Caco-2 (cell line): ENCODE results near the gene MTO1. TPM values are rescaled to one million over a fixed set of nuclear protein-coding genes. Genes with fewer than 3 reads are reported as not detected.

ENCODE experiments used
- BruUV-seq: library from RNA; stranded (reverse); fragments of 400-500 nt; replicated peaks from 2 replicates; lab custom pipeline; 2021; lab: Mats Ljungman, UMichigan
- CTCF ChIA-PET: fragments of 300-600 bp; sonication (Branson Sonifier 250); formaldehyde crosslinking; loops from one replicate; lab custom pipeline; 2022; ENCODE audit warnings: antibody characterized with exemption; lab: Charles Lee
- POLR2A ChIA-PET: fragments of 300-600 bp; sonication (Branson Sonifier 250); formaldehyde crosslinking; loops from one replicate; lab custom pipeline; 2022; ENCODE audit warnings: antibody characterized with exemption; lab: Charles Lee
- DNase-seq, 2 experiments: peaks; one replicate each; pipeline versions ENCODE4 v3.0.0 to v3.0.0-alpha.2; 2020 to 2022
- H3K27me3 ChIP-seq: replicated peaks from 2 replicates; pipeline ENCODE4 v1.6.0; 2011; ENCODE audit warnings: low read length; ENCODE audit not compliant: control insufficient read depth, insufficient read depth
- H3K36me3 ChIP-seq: 2 replicates; pipeline ENCODE4 v1.5.1; 2011; ENCODE audit warnings: low read length; ENCODE audit not compliant: control insufficient read depth, insufficient read depth
- H3K4me1 ChIP-seq: fragments of 250-450 bp; sonication (Bioruptor Pico); 2 replicates; pipeline ENCODE4 v1.5.1; 2020; ENCODE audit warnings: mild to moderate bottlenecking
- H3K4me3 ChIP-seq: 2 replicates; pipeline ENCODE4 v1.5.1; 2011; ENCODE audit warnings: low read depth, mild to moderate bottlenecking, control low read depth, low read length
- H3K9me3 ChIP-seq: fragments of 250-450 bp; sonication (Bioruptor Pico); 2 replicates; pipeline ENCODE4 v1.5.1; 2020; ENCODE audit warnings: mild to moderate bottlenecking, moderate library complexity
- H3K27ac Mint-ChIP-seq: one replicate; pipeline ENCODE4 v1.8.0; 2022; ENCODE audit warnings: mixed read lengths; ENCODE audit not compliant: unreplicated experiment
- H3K27me3 Mint-ChIP-seq: one replicate; pipeline ENCODE4 v1.8.0; 2022; ENCODE audit warnings: mixed read lengths; ENCODE audit not compliant: insufficient read depth, unreplicated experiment
- H3K36me3 Mint-ChIP-seq: one replicate; pipeline ENCODE4 v1.8.0; 2022; ENCODE audit warnings: mild to moderate bottlenecking, mixed read lengths; ENCODE audit not compliant: insufficient read depth, unreplicated experiment
- H3K4me1 Mint-ChIP-seq: one replicate; pipeline ENCODE4 v1.8.0; 2022; ENCODE audit warnings: low read depth, mixed read lengths; ENCODE audit not compliant: unreplicated experiment
- H3K4me3 Mint-ChIP-seq: one replicate; pipeline ENCODE4 v1.8.0; 2022; ENCODE audit warnings: mild to moderate bottlenecking, moderate library complexity, mixed read lengths; ENCODE audit not compliant: unreplicated experiment
- H3K9me3 Mint-ChIP-seq: one replicate; pipeline ENCODE4 v1.8.0; 2022; ENCODE audit warnings: mixed read lengths; ENCODE audit not compliant: unreplicated experiment
- CTCF ChIP-seq, 2 experiments: fragments of 200-600 bp in 1 of 2; IDR thresholded peaks; 1 replicate in 1 of 2; 2 replicates in 1 of 2; pipeline versions ENCODE4 v1.5.1 to v1.8.0; 2011 to 2022; ENCODE audit warnings: antibody characterized with exemption in 1 of 2, control low read depth in 1 of 2, inconsistent platforms in 1 of 2, low read depth in 1 of 2, low read length in 1 of 2, mild to moderate bottlenecking in 1 of 2, moderate library complexity in 1 of 2; ENCODE audit not compliant: insufficient read depth in 1 of 2, severe bottlenecking in 1 of 2, unreplicated experiment in 1 of 2
- intact Hi-C: fragments of 100-400 bp; cut with micrococcal nuclease; formaldehyde crosslinking; loops from one replicate; pipeline ENCODE4 v1.10.0; 2022; ENCODE audit not compliant: unreplicated experiment
- total RNA-seq: library from RNA; stranded (reverse); gene quantifications from 2 replicates; pipeline ENCODE4 v1.2.3, GENCODE V29; 2022

The MTO1 gene
- total RNA-seq, 1 experiment from 2014 or later, result 28.7 TPM

- ChIA-PET POLR2A (interaction anchor here (0.6 to 4.5 kb wide), 9 partner anchors 16 to 1685 kb away, joined by 3 to 70 read pairs (median 4); partner anchors contain the start of genes MTO1 and SLC17A5), CTCF (no interaction called here)
- H3K27me3 Mint-ChIP-seq, result no peaks in the 10 kb centered on the region
Observed at GRCh38 chr6:73519926-73520687, 58.6 kb downstream of the MTO1 start.

GRCh38 chr6:73520688-73521350, 59.3 kb downstream of the MTO1 start, which contains the start of gene EEF1A1:
Gene EEF1A1 (minus strand): TSS chr6:73521032. CDS start chr6:73520026, 1,006 bp downstream.
- POLR2A ChIA-PET, result interaction anchor here (0.5 to 4.5 kb wide), 13 partner anchors 28 to 1449 kb away, joined by 3 to 70 read pairs (median 6); partner anchors contain the start of genes MTO1 and SLC17A5
- Histone ChIP-seq H3K27me3 (no peaks in the 10 kb centered on the region), H3K36me3 (peaks cover 12% of the 10 kb centered on the region; the same call in 1 of the 2 replicates), H3K4me3 (peak within 1 kb of the TSS; percentile 76), H3K4me1 (peaks cover 8% of the 10 kb centered on the region), H3K9me3 (no peaks in the 10 kb centered on the region)
- CTCF ChIA-PET, result interaction anchor here (1.0 to 1.5 kb wide), 4 partner anchors 45 to 133 kb away, joined by 4 to 5 read pairs (median 4); partner anchors contain the start of gene SLC17A5
- peaks cover 11% of the 10 kb centered on the region for H3K4me1 Mint-ChIP-seq
- H3K27ac Mint-ChIP-seq, result peak within 1 kb of the TSS; percentile 98
- BruUV-seq, result no TSS peak
- DNase-seq, result peak; percentile 99 to 100
- peaks cover 71% of the 10 kb centered on the region for H3K36me3 Mint-ChIP-seq
- TF ChIP-seq CTCF (IDR thresholded peaks at IDR 0.05; ENCODE audit: insufficient read depth in 1 of 2, low read depth in 1 of 2, low read length in 1 of 2, severe bottlenecking in 1 of 2, unreplicated experiment in 1 of 2), result no peak
- intact Hi-C loops, result loop anchor here (1.0 to 5.0 kb wide), 7 partner anchors 39 to 133 kb away; partner anchors contain the start of gene CGAS
- no peaks in the 10 kb centered on the region for H3K9me3 Mint-ChIP-seq
- no peaks in the 10 kb centered on the region for H3K27me3 Mint-ChIP-seq
- H3K4me3 Mint-ChIP-seq, result peak within 1 kb of the TSS; percentile 81

More at GRCh38 chr6:73519926-73520687, 58.6 kb downstream of the MTO1 start:
- peak; percentile 72 to 73 for DNase-seq
- Histone ChIP-seq H3K4me3 (peak overlapping the region; percentile 76), H3K36me3 (peaks cover 12% of the 10 kb centered on the region), H3K27me3 (no peaks in the 10 kb centered on the region), H3K9me3 (no peaks in the 10 kb centered on the region), H3K4me1 (peaks cover 8% of the 10 kb centered on the region)
- no TSS peak for BruUV-seq
- intact Hi-C loops, result loop anchor here (5.0 kb wide), 1 partner anchor 68 kb away; the partner anchor contains the start of gene CGAS
- Mint-ChIP-seq H3K36me3 (peaks cover 78% of the 10 kb centered on the region), H3K9me3 (no peaks in the 10 kb centered on the region), H3K27ac (peak overlapping the region; percentile 98), H3K4me1 (peaks cover 11% of the 10 kb centered on the region), H3K4me3 (peak overlapping the region; percentile 81)
- TF ChIP-seq CTCF (IDR thresholded peaks at IDR 0.05; ENCODE audit: insufficient read depth in 1 of 2, low read depth in 1 of 2, low read length in 1 of 2, severe bottlenecking in 1 of 2, unreplicated experiment in 1 of 2), result no peak
